ENCODE results near the gene FBXW9. TPM values are rescaled to one million over a fixed set of nuclear protein-coding genes. Genes with fewer than 3 reads are reported as not detected.

FBXW9 gene
- total and polyA plus RNA-seq, 2 of the 4 experiments (the other 2 are of a cell fraction): 9.5 to 14.2 TPM

DNA sequence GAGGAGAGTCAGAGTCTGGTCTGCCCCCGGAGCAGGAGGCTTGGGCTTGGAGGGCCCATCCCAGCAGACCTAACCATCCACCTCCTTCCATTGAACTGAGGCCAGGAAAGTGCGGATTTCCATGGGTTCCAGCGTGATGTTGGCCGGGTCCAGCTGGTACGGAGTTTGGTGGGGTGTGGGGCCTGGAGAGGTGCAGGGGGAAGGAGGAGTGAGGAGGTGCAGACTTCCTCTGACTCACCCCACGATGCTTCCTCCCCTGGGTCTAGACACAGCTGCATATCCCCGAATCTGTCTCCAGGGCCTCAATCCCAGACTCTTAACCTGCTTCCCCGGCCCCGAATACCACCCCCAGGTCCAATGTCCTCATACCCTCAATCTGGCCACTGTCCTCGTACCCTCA is 49.9 kb downstream of the FBXW9 start:
- Histone ChIP-seq H4K5ac (ENCODE audit: low read depth, low read length) (no peak overlapping the region), H4K8ac (ENCODE audit: low read depth in 2 of 2, low read length in 2 of 2) (no peak overlapping the region), H3K56ac (ENCODE audit: extremely low read depth, insufficient read depth, low read length) (no peak overlapping the region), H3K9me1 (ENCODE audit: insufficient read depth, low read length) (0 out of 2 replicates have a peak, but pooled peaks cover 3% of the 10 kb centered on the region), H2AK5ac (ENCODE audit: low read depth, low read length) (no peak overlapping the region), H3K9ac (ENCODE audit: low read depth, low read length) (no peak overlapping the region), H3K23ac (ENCODE audit: low read depth, low read length) (no peak overlapping the region), H4K91ac (ENCODE audit: insufficient read depth, low read depth, low read length) (no peak overlapping the region), H2BK15ac (ENCODE audit: low read depth, low read length) (no peak overlapping the region), H3K4me1 (ENCODE audit: control insufficient read depth, insufficient read depth, low read length) (0 out of 2 replicates have a peak, but pooled peaks cover 2% of the 10 kb centered on the region), H3K36me3 (ENCODE audit: control insufficient read depth, insufficient read depth, low read length) (peaks cover 3% of the 10 kb centered on the region; the same call in 1 of the 2 replicates), H3K27ac (ENCODE audit: insufficient read depth, low read length) (no peak overlapping the region), H2AFZ (replicated peaks; ENCODE audit: low read length, poor library complexity) (no peak overlapping the region), H3K4ac (ENCODE audit: low read depth, low read length) (no peak overlapping the region), H2BK120ac (ENCODE audit: low read depth, low read length) (no peak overlapping the region), H3K4me3 (ENCODE audit: insufficient read depth, low read depth, low read length) (no peak overlapping the region), H4K20me1 (ENCODE audit: insufficient read depth, low read length) (no peaks in the 10 kb centered on the region), H3K14ac (replicated peaks; ENCODE audit: low read depth, low read length) (no peak overlapping the region), H3K18ac (ENCODE audit: low read depth, low read length) (no peak overlapping the region), H2AK9ac (replicated peaks; ENCODE audit: low read depth, low read length, poor library complexity) (no peak overlapping the region), H2BK5ac (ENCODE audit: low read depth, low read length, poor library complexity, severe bottlenecking) (no peak overlapping the region), H3K4me2 (ENCODE audit: low read depth, low read length) (no peak overlapping the region), H3K79me1 (ENCODE audit: low read depth in 1 of 2, low read length in 2 of 2) (no peaks in the 10 kb centered on the region), H3K27me3 (ENCODE audit: control insufficient read depth, insufficient read depth, low read length) (no peaks in the 10 kb centered on the region), H2BK20ac (ENCODE audit: low read depth, low read length) (no peak overlapping the region), H3K9me3 (ENCODE audit: control insufficient read depth, insufficient read depth, low read length) (no peaks in the 10 kb centered on the region)
- dilution Hi-C loops (cut with HindIII; ENCODE audit: low sequenced_read_pairs, unreplicated experiment) (no loop called here), intact Hi-C loops (cut with micrococcal nuclease) (no loop called here), in situ Hi-C loops (cut with MboI; ENCODE audit: low sequenced_read_pairs) (no loop called here)
- no CpG with 5 or more reads among the region's 10 CpGs for WGBS, 2 experiments (ENCODE audit: extremely low coverage in 2 of 2, insufficient read length in 1 of 2)
- no peak for TF ChIP-seq MXI1 (IDR thresholded peaks at IDR 0.05; ENCODE audit: borderline replicate concordance, low read depth, low read length)
- TF ChIP-seq MAFK (IDR thresholded peaks at IDR 0.05; ENCODE audit: low read depth, low read length): no peak
- TF ChIP-seq CEBPB (IDR thresholded peaks at IDR 0.05; ENCODE audit: low read depth, low read length): no peak
- no peak for TF ChIP-seq FOS (IDR thresholded peaks at IDR 0.05; ENCODE audit: low read depth, low read length)
- TF ChIP-seq RAD21 (IDR thresholded peaks at IDR 0.05; ENCODE audit: low read length): no peak
- TF ChIP-seq, protein P1, sequence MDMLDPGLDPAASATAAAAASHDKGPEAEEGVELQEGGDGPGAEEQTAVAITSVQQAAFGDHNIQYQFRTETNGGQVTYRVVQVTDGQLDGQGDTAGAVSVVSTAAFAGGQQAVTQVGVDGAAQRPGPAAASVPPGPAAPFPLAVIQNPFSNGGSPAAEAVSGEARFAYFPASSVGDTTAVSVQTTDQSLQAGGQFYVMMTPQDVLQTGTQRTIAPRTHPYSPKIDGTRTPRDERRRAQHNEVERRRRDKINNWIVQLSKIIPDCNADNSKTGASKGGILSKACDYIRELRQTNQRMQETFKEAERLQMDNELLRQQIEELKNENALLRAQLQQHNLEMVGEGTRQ (IDR thresholded peaks at IDR 0.05; ENCODE audit: low read depth, low read length): no peak
- TF ChIP-seq NFE2L2 (IDR thresholded peaks at IDR 0.05; ENCODE audit: low read depth, low read length): no peak
- TF ChIP-seq RCOR1 (IDR thresholded peaks at IDR 0.05; ENCODE audit: insufficient replicate concordance, low read length): no peak
- no peak for TF ChIP-seq RFX5 (IDR thresholded peaks at IDR 0.05; ENCODE audit: low read depth, low read length)
- no peak for TF ChIP-seq POLR2A (IDR thresholded peaks at IDR 0.05; ENCODE audit: low read depth, low read length)
- TF ChIP-seq MAZ (IDR thresholded peaks at IDR 0.05; ENCODE audit: borderline replicate concordance, low read depth, low read length): no peak
- TF ChIP-seq, protein P2, sequence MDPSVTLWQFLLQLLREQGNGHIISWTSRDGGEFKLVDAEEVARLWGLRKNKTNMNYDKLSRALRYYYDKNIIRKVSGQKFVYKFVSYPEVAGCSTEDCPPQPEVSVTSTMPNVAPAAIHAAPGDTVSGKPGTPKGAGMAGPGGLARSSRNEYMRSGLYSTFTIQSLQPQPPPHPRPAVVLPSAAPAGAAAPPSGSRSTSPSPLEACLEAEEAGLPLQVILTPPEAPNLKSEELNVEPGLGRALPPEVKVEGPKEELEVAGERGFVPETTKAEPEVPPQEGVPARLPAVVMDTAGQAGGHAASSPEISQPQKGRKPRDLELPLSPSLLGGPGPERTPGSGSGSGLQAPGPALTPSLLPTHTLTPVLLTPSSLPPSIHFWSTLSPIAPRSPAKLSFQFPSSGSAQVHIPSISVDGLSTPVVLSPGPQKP (IDR thresholded peaks at IDR 0.05; ENCODE audit: borderline replicate concordance, low read depth, low read length): no peak
- TF ChIP-seq, protein P3, sequence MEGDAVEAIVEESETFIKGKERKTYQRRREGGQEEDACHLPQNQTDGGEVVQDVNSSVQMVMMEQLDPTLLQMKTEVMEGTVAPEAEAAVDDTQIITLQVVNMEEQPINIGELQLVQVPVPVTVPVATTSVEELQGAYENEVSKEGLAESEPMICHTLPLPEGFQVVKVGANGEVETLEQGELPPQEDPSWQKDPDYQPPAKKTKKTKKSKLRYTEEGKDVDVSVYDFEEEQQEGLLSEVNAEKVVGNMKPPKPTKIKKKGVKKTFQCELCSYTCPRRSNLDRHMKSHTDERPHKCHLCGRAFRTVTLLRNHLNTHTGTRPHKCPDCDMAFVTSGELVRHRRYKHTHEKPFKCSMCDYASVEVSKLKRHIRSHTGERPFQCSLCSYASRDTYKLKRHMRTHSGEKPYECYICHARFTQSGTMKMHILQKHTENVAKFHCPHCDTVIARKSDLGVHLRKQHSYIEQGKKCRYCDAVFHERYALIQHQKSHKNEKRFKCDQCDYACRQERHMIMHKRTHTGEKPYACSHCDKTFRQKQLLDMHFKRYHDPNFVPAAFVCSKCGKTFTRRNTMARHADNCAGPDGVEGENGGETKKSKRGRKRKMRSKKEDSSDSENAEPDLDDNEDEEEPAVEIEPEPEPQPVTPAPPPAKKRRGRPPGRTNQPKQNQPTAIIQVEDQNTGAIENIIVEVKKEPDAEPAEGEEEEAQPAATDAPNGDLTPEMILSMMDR (conservative IDR thresholded peaks at IDR 0.05; ENCODE audit: low read depth, low read length): no peak
- no peak for TF ChIP-seq SMC3 (IDR thresholded peaks at IDR 0.05; ENCODE audit: low read depth, low read length)
- TF ChIP-seq BHLHE40 (IDR thresholded peaks at IDR 0.05; ENCODE audit: low read depth, low read length): no peak
- no peak for TF ChIP-seq CHD1 (IDR thresholded peaks at IDR 0.05; ENCODE audit: low read depth, low read length)
- no peak for ATAC-seq (ENCODE audit: low read depth)
- no TSS peak for BruUV-seq (replicated peaks)
- no peak for DNase-seq
- CTCF ChIA-PET: no interaction called here
- POLR2A ChIA-PET (ENCODE audit: unreplicated experiment): no interaction called here

Data from IMR-90 (cell line).